HPDE6-E6E7 (cell line): ENCODE measurements around the gene IKZF4.
"Not testable (repeated sequence)": the region's sequence is repeated elsewhere in the genome, so short reads cannot be mapped to it uniquely, and the experiment has no call there.

ENCODE experiments used
- DNase-seq: peaks from one replicate; pipeline ENCODE4 v3.0.0; 2011; ENCODE audit warnings: missing footprints; ENCODE audit errors: extremely low spot score

IKZF4 gene

GRCh38 chr12:56040151-56040550 is 19.3 kb downstream of the IKZF4 start:
- DNase-seq, result no peak

- DNase-seq, result no peak
These were observed 20.2 kb downstream of the IKZF4 start for GRCh38 chr12:56040963-56041551.

DNA sequence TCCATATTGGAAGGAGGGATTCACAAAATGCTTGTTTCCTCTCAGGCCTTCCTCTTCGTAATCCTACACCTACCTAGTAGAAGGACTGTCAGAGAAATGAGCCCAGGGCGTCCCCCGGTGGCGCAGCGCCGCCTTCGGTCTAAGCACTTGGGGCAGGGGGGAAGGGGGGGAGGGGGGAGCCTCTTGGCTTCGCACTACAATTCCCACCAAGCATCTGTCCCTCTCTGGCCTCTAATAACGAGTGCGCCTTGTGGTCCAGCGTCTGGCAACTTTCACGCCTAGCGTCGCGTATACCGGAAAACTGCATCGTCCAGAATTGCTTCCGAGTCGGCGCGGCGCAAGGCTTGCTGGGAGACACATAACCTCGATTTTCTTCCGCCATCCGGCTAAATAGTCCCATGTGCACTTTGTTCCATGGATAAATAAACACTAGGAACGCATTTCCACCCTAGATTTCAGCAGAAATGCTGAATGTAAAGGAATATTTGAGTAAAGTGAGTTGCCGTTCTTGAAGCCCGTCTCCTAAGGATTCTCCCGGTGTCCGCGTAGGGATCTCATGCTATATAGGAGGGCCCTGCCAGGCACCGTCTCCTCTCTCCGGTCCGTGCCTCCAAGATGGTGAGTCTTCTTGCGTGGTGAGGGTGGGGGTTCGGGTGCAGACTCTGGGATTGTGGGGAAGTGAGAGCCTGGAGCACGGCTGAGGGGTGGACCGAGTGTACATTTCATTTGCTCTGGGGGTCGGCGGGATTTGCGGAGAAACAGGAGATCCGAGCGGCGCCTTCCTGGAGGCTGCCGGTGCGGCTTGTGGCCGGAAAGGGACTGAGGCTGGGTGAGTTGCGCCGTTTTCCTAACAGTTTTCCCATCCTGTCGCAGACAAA is 20.9 kb downstream of the IKZF4 start, which contains the start of gene RPS26:
Gene RPS26, plus strand, starts transcription at position 367 of the 878 bp plus-strand sequence. Its CDS starts 249 bp downstream, at position 616.
- DNase-seq, result peak; percentile 91

GRCh38 chr12:56042430-56042813 is 21.6 kb downstream of the IKZF4 start:
- DNase-seq, result not testable (repeated sequence)

GRCh38 chr12:56042843-56043242 is 22.0 kb downstream of the IKZF4 start:
- no peak for DNase-seq

DNA sequence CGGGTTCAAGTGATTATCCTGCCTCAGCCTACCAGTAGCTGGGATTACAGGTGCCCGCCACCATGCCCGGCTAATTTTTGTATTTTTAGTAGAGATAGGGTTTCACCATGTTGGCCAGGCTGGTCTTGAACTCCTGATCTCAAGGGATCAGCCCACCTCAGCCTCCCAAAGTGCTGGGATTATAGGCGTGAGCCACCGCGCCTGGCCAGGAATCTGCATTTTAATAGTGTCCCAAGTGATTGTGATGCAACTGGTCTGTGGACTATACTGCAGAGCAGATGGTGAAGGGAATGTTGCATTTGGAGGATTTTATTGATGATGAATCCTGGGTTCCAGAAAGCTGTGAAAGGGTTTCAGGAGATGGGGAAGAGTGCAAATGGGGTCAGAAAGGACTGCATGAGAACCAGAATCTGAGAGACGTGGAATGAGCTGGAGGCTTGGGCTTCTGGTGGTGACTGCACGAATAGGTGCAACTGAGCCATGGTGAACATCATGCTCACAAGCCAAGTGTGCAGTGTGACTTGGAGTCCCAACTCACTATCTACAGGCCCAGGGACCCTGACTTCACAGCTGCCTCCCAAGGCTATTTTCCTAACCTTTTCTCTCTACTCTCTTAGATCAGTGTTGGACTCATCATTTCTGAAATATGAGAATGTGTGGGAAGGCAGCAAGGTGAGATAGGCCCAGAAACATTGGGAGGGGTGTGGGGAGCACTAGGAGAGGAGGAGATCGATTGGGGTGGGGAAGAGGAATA is 25.4 kb downstream of the IKZF4 start:
- no peak for DNase-seq

DNA sequence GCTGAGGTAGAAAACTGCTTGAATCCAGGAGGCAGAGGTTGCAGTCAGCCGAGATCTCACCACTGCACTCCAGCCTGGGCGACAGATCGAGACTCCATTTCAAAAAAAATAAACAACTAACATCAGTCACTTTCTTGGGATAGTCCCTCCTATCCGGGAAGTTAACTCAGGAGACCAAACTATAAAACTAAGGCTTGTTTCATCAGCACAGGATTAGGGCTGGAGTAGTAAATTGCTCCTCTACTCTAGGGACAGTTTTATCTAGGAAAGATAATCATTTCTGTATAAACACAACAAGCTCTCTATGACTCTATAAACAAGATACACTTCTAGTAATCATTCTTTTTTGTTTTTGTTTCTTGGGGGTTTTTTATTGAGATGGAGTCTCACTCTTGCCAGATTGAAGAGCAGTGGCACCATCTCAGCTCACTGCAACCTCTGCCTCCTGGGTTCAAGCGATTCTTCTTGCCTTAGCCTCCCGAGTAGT is 32.6 kb downstream of the IKZF4 start:
- no peak for DNase-seq

DNA sequence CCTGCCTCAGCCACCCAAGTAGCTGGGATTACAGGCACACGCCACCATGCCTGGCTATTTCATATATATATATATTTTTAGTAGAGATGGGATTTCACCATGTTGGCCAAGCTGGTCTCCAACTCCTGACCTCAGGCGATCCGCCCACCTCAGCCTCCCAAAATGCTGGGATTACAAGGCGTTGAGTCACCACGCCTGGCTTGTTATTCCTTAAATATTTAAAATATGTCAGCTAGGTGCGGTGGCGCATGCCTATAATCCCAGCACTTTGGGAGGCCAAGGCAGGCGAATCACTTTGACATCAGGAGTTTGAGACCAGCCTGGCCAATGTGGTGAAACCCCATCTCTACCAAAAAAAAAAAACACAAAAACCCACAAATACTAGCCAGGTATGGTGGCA is 39.1 kb downstream of the IKZF4 start:
- DNase-seq, result not testable (repeated sequence)

GRCh38 chr12:56061982-56062381 is 41.1 kb downstream of the IKZF4 start:
- no peak for DNase-seq

GRCh38 chr12:56062996-56063395 is 42.2 kb downstream of the IKZF4 start:
- no peak for DNase-seq

- DNase-seq, result no peak
These were observed 50.8 kb downstream of the IKZF4 start for GRCh38 chr12:56071648-56072047.

DNA sequence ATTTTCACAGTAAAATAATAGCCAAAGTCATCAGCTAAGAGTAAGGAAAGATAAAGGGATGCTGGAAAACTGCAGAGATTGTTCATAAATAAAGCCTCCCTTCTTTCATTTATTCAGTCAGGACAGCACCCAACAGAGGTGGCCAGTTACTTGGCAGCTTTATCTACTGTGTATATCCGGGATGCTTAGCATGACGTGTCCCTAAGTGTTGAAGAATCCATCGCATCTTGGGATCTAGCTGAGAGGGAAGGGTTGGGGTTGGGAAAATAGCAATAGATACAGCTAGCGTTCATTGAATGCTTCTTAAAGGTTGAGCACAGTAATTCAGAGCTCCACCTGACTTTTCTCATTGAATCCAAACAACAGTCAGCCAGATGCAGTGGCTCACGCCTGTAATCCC is 53.6 kb downstream of the IKZF4 start:
- DNase-seq, result no peak

DNA sequence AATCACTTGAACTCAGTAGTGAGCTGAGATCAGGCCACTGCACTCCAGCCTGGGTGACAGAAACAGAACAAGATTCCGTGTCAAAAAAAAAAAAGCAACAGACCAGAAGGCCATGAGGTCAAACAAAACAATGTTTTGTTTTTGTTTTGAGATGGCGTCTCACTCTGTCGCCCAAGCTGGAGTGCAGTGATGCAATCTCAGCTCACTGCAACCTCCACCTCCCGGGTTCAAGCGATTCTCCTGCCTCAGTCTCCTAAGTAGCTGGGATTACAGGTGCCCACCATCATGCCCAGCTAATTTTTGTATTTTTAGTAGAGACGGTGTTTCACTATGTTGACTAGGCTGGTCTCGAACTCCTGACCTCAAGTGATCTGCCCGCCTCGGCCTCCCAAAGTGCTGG is 57.1 kb downstream of the IKZF4 start:
- DNase-seq, result not testable (repeated sequence)

GRCh38 chr12:56078427-56078826 is 57.6 kb downstream of the IKZF4 start:
- DNase-seq, result no peak

DNA sequence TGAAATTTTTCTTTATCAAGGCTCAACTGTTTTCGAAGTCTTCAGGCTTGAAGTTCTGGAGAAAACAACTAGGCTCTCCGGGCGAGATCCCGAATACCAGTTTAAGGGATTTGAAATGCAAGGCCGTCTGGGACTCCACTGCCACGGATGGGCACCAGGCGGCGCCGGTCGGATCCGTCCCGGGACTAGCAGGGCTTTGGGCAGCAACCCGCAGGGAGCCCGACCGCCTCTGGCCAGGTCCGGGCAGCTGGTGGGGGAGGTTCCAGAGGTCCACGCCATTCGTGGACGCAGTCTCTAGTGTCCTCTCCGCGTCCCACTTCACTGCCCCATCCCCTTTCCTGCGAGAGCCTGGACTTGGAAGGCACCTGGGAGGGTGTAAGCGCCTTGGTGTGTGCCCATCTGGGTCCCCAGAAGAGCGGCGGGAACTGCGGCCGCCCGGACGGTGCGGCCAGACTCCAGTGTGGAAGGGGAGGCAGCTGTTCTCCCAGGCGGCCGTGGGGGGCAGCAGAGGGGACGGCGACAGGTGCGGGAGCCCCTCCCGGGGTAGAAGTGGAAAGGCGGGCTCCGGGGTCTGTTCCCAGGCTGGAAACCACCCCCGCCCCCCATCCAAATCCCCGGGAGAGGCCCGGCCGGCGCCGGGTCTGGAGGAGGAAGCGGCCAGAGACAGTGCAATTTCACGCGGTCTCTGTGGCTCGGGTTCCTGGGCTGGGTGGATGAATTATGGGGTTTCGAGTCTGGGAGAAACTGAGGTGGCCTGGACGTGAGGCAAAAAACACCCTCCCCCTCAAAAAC is 58.3 kb downstream of the IKZF4 start:
- peak; percentile 87 for DNase-seq

GRCh38 chr12:56079723-56080555 is 59.1 kb downstream of the IKZF4 start, which contains the start of gene ERBB3:
Gene ERBB3, plus strand, starts transcription at chr12:56080165. Its CDS starts 136 bp downstream, at chr12:56080301.
- DNase-seq, result peak; percentile 87

DNA sequence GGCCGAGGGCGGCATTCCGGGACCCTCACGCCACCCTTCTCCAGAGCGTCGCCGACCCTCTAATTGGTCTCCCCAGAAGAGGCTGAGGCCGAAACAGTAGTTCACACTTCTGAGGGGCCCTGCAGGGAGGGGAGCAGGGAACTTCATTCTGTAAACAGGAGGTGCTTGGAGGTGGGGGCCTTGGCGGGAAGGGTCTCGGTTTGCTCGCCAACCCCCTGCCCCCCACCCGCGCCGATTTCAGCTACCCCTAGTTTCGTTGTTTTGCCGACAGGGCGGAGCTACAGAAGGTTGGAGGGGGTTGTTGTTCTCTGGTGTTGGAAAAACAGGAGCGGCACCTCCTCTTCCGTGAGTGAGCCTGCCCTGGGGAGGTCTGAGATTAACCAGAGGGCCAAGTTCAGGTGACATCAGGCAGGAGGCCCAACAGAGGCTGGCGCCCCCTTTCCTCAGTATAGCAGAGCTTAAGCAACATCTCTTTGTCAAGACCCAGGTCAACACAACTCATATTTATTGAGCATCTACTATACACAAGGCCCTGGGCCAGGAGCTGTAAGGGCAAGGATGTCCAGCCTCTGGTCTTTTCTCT is 59.8 kb downstream of the IKZF4 start:
- DNase-seq, result no peak

- DNase-seq, result no peak
These were observed 60.8 kb downstream of the IKZF4 start for GRCh38 chr12:56081393-56082347.

DNA sequence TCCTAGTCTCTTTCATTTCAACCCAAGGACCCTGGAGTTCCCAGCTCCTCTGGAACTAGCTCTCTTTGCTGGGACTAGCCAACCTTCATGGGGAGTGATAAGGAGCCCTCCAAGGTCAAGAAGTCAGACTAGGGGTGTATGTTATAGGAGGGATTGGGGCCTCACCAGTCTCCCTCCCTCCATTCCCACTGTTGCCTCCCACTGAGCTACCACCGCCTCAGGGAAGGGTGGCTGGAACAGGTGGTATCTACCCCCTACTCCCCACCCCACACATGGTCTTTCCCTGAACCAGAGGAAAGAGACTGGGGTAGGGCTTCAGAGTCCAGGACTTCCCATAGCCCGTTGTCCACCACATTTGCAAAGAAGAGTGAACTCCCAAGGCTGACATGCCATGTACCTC is 61.5 kb downstream of the IKZF4 start:
- no peak for DNase-seq
